SU-DHL-6 (cell line): ENCODE results near the gene FOXP4.

Source experiments
- H2AFZ ChIP-seq: fragments of 200-600 bp; sonication (generic); 2 replicates; pipeline ENCODE4 v1.6.1; 2014; ENCODE audit warnings: low read depth, mild to moderate bottlenecking, moderate library complexity, mixed read lengths, antibody characterized with exemption, low read length; ENCODE audit not compliant: severe bottlenecking
- H3F3A ChIP-seq: fragments of 200-600 bp; shearing (Covaris generic); 2 replicates; pipeline ENCODE4 v1.6.0; 2016; ENCODE audit warnings: antibody characterized with exemption, mild to moderate bottlenecking; ENCODE audit not compliant: insufficient read depth
- H3K27ac ChIP-seq: fragments of 200-600 bp; sonication (generic); 2 replicates; pipeline ENCODE4 v1.5.1; 2016; ENCODE audit warnings: low read depth, mild to moderate bottlenecking, low read length, moderate library complexity, mixed read lengths
- H3K27me3 ChIP-seq: fragments of 200-600 bp; sonication (generic), shearing (Covaris generic); 2 replicates; pipeline ENCODE4 v1.6.0; 2014; ENCODE audit warnings: mild to moderate bottlenecking, low read length
- H3K36me3 ChIP-seq: fragments of 200-600 bp; sonication (generic); 2 replicates; pipeline ENCODE4 v1.6.1; 2014; ENCODE audit warnings: mild to moderate bottlenecking, low read length, mixed read lengths
- H3K4me2 ChIP-seq: fragments of 300-600, 200-600 bp; shearing (Covaris generic), sonication (generic); 2 replicates; pipeline ENCODE4 v1.6.0; 2014; ENCODE audit warnings: low read length, low read depth, mild to moderate bottlenecking; ENCODE audit not compliant: poor library complexity, severe bottlenecking
- H3K4me3 ChIP-seq: fragments of 200-600 bp; sonication (generic); 2 replicates; pipeline ENCODE4 v1.5.1; 2014; ENCODE audit warnings: antibody characterized with exemption, low read length, mild to moderate bottlenecking, mixed read lengths; ENCODE audit not compliant: insufficient read depth, poor library complexity, severe bottlenecking
- H3K79me2 ChIP-seq: fragments of 200-600 bp; sonication (generic); 2 replicates; pipeline ENCODE4 v1.6.1; 2014; ENCODE audit warnings: mild to moderate bottlenecking, low read length, moderate library complexity; ENCODE audit not compliant: insufficient read depth
- H3K9ac ChIP-seq: fragments of 200-600 bp; sonication (generic); 2 replicates; pipeline ENCODE4 v1.7.0; 2014; ENCODE audit warnings: mild to moderate bottlenecking, low read length
- H3K9me2 ChIP-seq: fragments of 200-600 bp; sonication (generic); replicated peaks from 2 replicates; pipeline ENCODE4 v1.6.1; 2014; ENCODE audit warnings: low read length; ENCODE audit not compliant: insufficient read depth
- H3K9me3 ChIP-seq: fragments of 200-600 bp; sonication (generic); 2 replicates; pipeline ENCODE4 v1.6.1; 2014; ENCODE audit warnings: low read length, mixed read lengths; ENCODE audit not compliant: insufficient read depth
- H4K20me1 ChIP-seq: fragments of 200-600 bp; sonication (generic); 2 replicates; pipeline ENCODE4 v1.6.1; 2014; ENCODE audit warnings: low read depth, mild to moderate bottlenecking, antibody characterized with exemption, low read length, moderate library complexity, mixed read lengths
- CTCF ChIP-seq: fragments of 200-600 bp; sonication (generic); IDR thresholded peaks from one replicate; pipeline ENCODE4 v1.5.1; 2017; ENCODE audit warnings: antibody characterized with exemption, mild to moderate bottlenecking, low read length, moderate library complexity; ENCODE audit not compliant: insufficient read depth, poor library complexity, severe bottlenecking
- EZH2phosphoT487 ChIP-seq: fragments of 200-600 bp; sonication (generic), shearing (Covaris generic); conservative IDR thresholded peaks from 2 replicates; pipeline ENCODE4 v1.6.1; 2018; ENCODE audit warnings: mild to moderate bottlenecking, antibody characterized with exemption, low read length, moderate library complexity, mixed read lengths

FOXP4 gene

GRCh38 chr6:41642090-41642959, 96.1 kb downstream of the FOXP4 start:
- no peaks in the 10 kb centered on the region for H3K9me2 ChIP-seq
- H3K27me3 ChIP-seq, result no peaks in the 10 kb centered on the region
- H3K79me2 ChIP-seq, result no peaks in the 10 kb centered on the region
- H4K20me1 ChIP-seq, result no peaks in the 10 kb centered on the region
- H3K36me3 ChIP-seq, result no peaks in the 10 kb centered on the region
- H3K4me2 ChIP-seq, result no peak overlapping the region
- no peak overlapping the region for H3K4me3 ChIP-seq
- H3F3A ChIP-seq, result no peaks in the 10 kb centered on the region
- H3K9ac ChIP-seq, result no peak overlapping the region
- TF ChIP-seq EZH2phosphoT487 (no peak), CTCF (no peak)
- H3K27ac ChIP-seq, result no peak overlapping the region
- H3K9me3 ChIP-seq, result no peaks in the 10 kb centered on the region
- H2AFZ ChIP-seq, result no peak overlapping the region

- TF ChIP-seq EZH2phosphoT487, result no peak
- no peak for TF ChIP-seq CTCF
- Histone ChIP-seq H2AFZ (no peak overlapping the region), H3K9me3 (no peaks in the 10 kb centered on the region), H3K9me2 (no peaks in the 10 kb centered on the region), H3K9ac (no peak overlapping the region), H3K79me2 (no peaks in the 10 kb centered on the region), H3K4me2 (no peak overlapping the region), H4K20me1 (no peaks in the 10 kb centered on the region), H3F3A (no peaks in the 10 kb centered on the region), H3K27me3 (no peaks in the 10 kb centered on the region), H3K4me3 (no peak overlapping the region), H3K36me3 (no peaks in the 10 kb centered on the region), H3K27ac (no peak overlapping the region)
Measured at GRCh38 chr6:41642960-41643898, 97.0 kb downstream of the FOXP4 start.

- Histone ChIP-seq H3K9ac (no peak overlapping the region), H3K9me3 (no peaks in the 10 kb centered on the region), H2AFZ (no peak overlapping the region), H4K20me1 (no peaks in the 10 kb centered on the region), H3K36me3 (no peaks in the 10 kb centered on the region), H3K27ac (no peak overlapping the region), H3K9me2 (no peaks in the 10 kb centered on the region), H3K79me2 (no peaks in the 10 kb centered on the region), H3K4me2 (no peak overlapping the region), H3K27me3 (no peaks in the 10 kb centered on the region), H3F3A (no peaks in the 10 kb centered on the region), H3K4me3 (no peak overlapping the region)
- no peak for TF ChIP-seq EZH2phosphoT487
Measured at GRCh38 chr6:41643899-41644269, 97.7 kb downstream of the FOXP4 start.
